Measurements from ENCODE around the gene RGS7.
"Not testable (repeated sequence)": the region's sequence is repeated elsewhere in the genome, so short reads cannot be mapped to it uniquely, and the experiment has no call there.

The RGS7 gene

DNA sequence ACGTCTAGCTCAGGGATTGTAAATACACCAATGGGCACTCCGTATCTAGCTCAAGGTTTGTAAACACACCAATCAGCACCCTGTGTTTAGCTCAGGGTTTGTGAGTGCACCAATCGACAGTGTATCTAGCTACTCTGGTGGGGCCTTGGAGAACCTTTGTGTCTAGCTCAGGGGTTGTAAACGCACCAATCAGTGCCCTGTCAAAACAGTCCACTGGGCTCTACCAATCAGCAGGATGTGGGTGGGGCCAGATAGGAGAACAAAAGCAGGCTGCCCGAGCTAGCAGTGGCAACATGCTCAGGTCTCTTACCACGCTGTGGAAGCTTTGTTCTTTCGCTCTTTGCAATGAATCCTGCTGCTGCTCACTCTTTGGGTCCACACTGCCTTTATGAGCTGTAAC lies 593.9 kb downstream of the RGS7 start:
- not testable (repeated sequence) for DNase-seq

- not testable (repeated sequence) for DNase-seq
These were observed 594.5 kb downstream of the RGS7 start for GRCh38 chr1:240762471-240762987.

DNA sequence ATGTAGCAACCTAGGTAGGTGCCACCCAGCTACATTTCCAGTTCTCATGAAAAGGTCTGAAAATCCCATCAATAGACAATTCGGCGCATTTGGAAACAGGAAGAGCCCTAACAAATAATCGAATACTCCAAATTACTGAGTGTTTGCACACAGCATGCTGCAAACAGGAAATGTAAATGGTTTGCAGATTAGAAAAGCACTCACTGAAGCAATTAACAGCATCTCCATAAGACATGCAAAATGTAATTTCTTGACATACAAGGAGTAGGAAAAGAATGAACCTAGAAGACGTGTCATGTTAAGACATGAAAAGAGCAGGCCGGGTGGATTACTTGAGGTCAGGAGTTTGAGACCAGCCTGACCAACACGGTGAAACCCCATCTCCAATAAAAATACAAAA lies 598.2 kb downstream of the RGS7 start:
- DNase-seq = not testable (repeated sequence)

- no peak for DNase-seq
These were observed 598.7 kb downstream of the RGS7 start for GRCh38 chr1:240758296-240758695.

- DNase-seq = no peak
These were observed 609.1 kb downstream of the RGS7 start for GRCh38 chr1:240747907-240748306.

DNA sequence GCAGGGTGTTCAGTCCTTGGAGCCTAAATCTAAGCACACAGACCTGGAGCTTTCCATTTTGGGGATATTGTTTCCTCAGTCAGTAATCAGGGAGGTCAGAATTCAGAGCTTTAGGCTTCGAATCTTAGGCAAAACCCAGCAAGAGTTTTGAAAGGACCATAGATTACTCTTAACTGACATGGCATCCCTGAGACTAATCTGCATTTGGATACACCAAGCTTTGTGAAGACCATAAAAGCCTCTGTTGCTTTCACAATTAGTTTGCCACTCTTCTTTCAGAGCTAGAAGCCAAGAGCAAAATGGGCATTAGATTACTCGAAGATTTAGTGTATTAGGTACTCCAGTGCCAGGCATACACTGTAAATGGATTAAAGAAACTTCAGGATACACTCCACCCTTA lies 613.3 kb downstream of the RGS7 start:
- DNase-seq = no peak

GRCh38 chr1:240739754-240740153 lies 617.3 kb downstream of the RGS7 start:
- DNase-seq = no peak

DNA sequence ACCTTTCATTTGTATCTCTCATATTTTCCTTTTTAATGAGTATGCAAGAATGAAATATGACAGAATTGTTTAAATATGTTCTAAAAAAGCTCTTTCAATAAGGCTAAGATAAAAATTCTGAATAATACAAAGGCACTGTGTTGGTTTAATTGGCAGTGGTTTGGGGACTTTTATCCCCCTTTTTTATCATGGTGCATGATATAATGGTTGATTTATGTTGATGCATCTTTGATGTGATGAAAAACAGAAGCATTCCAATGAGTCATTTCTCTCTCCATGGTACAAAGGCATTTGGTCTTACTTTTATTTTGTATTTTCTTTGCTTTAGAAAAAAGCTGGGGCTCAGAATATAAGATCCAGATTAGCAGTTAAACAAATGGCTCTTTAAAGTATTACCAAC lies 617.9 kb downstream of the RGS7 start:
- no peak for DNase-seq

GRCh38 chr1:240737766-240738265 lies 619.2 kb downstream of the RGS7 start:
- no peak for DNase-seq

- no peak for DNase-seq
These were observed 619.7 kb downstream of the RGS7 start for GRCh38 chr1:240737298-240737697.

- not testable (repeated sequence) for DNase-seq
These were observed 622.3 kb downstream of the RGS7 start for GRCh38 chr1:240734705-240735104.

DNA sequence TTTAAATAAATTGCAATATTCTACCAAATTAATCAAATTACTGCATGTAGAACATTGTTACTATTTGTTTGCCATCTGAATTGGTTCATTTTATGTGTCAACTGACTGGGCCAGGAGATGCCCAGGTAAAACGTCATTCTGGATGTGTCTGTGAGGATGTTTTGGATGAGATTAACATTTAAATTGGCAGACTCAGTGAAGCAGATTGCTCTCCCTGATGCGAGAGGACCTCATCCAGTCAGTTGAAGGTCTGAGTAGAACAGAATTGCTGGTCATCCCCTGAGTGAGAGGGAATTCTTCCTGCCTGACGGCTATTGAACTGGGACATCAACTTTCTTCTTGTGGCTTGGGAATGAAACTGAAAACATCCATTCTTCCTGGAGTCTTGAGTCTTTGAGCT lies 623.0 kb downstream of the RGS7 start:
- DNase-seq = no peak

DNA sequence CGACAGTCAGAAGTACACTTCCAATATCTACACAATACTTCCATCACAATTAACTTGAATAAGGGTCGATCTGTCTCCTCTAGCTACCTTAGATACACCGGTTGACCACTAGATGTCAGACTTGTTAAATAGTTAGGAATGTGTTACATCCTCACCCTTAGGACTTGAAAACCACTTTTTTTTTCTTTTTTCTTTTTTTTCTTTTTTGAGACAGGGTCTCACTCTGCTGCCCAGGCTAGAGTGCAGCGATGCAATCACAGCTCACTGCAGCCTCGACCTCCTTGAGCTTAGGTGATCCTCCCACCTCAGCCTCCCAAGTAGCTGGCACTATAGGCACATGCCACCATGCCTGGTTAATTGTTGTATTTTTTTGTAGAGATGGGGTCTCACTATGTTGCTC lies 624.6 kb downstream of the RGS7 start:
- no peak for DNase-seq
